Body of pancreas (tissue), 4 donors: Measurements from ENCODE around the gene IDI2. TPM values are rescaled to one million over a fixed set of nuclear protein-coding genes. Genes with fewer than 3 reads are reported as not detected.

Experiments
- ATAC-seq: fragments of 150-250 bp; one replicate; pipeline ENCODE4 v1.9.1; 2016
- DNase-seq, 4 donors: peaks; one replicate each; pipeline ENCODE4 v3.0.0-alpha.2; 2019
- H3K27ac ChIP-seq, 4 donors: fragments of 200-600 bp; sonication (generic); 1 replicate in 3 of 4; 2 replicates in 1 of 4; pipeline versions ENCODE4 v1.5.1 to v1.6.1; 2016 to 2019; ENCODE audit warnings: mild to moderate bottlenecking in 1 of 4, mixed read lengths in 1 of 4, moderate library complexity in 1 of 4
- H3K27me3 ChIP-seq, 2 donors: fragments of 200-600 bp; sonication (generic); one replicate each; pipeline ENCODE4 v1.6.0; 2016; ENCODE audit warnings: mild to moderate bottlenecking in 1 of 2
- H3K36me3 ChIP-seq, 2 donors: fragments of 200-600 bp; sonication (generic); replicated peaks in 1 of 2; 2 replicates each; pipeline ENCODE4 v1.5.1; 2016; ENCODE audit warnings: low read depth in 2 of 2; ENCODE audit not compliant: insufficient read depth in 1 of 2
- H3K4me1 ChIP-seq: fragments of 200-600 bp; sonication (generic); one replicate; pipeline ENCODE4 v1.6.0; 2016
- H3K4me3 ChIP-seq, 2 donors: fragments of 200-600 bp; sonication (generic); 1 replicate in 1 of 2; 2 replicates in 1 of 2; pipeline ENCODE4 v1.5.1; 2016 to 2019
- H3K9me3 ChIP-seq, 3 donors: fragments of 200-600 bp; sonication (generic); 1 replicate in 2 of 3; 2 replicates in 1 of 3; pipeline ENCODE4 v1.5.1; 2016
- POLR2A ChIP-seq, 3 donors: fragments of 450-650 bp; IDR thresholded peaks; one replicate each; pipeline ENCODE4 v1.6.1; 2016; ENCODE audit warnings: antibody characterized with exemption in 3 of 3, mild to moderate bottlenecking in 2 of 3
- WGBS, 2 donors: methylation state at CpG; one replicate each; pipeline ENCODE4 v1.1.5; 2017; 5-methylcytosine and 5-hydroxymethylcytosine counted together
- intact Hi-C: fragments of 100-400 bp; cut with DNase I; formaldehyde crosslinking; loops from one replicate; pipeline ENCODE4 v1.15.1; 2023
- total RNA-seq, 2 donors: library from RNA; depleted of rRNA; stranded (reverse); fragments of >200 nt; gene quantifications; one replicate each; pipeline ENCODE4 v1.1.0, GENCODE V29; 2016
- TF ChIP-seq, protein P1 (sequence below), 7 experiments: fragments of 450-650 bp in 4 of 7; fragments of 200-600 bp in 3 of 7; sonication (generic) in 3 of 7; IDR thresholded peaks; one replicate each; pipeline ENCODE4 v1.5.1; 2016 to 2019; ENCODE audit warnings: antibody characterized with exemption in 7 of 7

IDI2 gene
- total RNA-seq, 2 donors from 2014 or later: not detected

DNA sequence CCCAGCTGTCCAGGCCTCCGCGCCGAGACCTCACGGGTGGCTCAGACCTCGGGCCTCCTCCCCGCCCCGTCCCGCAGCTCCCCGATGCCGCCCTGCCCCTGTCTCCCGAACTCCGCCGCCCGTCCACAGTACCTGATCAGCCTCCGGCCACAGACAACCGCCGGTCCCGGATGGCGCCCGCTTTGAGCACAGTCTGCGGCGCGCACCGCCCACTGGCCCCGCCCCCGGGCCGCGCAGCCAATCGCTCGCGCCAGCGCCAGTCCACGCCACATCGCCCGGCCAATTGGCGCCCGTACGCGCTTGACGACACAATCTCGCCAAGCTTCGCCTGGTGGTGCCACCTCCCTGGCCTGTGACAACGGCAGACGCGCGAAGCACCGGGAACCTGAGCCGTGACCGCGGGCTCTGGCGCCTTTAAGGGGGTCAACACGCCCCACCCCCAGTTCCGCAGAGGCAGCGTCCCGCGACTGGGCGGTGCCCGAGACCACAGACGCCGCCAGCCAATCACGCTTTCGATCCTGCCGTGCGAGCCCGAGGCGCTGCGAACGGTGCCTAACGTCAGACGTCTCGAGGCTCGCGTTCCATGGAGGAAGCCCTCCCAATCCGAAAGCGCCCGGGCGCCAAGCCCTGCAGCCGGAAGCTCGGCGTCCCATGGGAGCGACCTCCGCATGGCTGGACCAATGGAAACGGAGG lies 23.2 kb upstream of the IDI2 start, which contains the start of gene IDI1:
TSS of gene IDI1 (minus strand) at position 388 of the 693 bp plus-strand sequence. CDS start at position 272, 116 bp downstream.
- peak within 1 kb of the TSS; percentile 41 to 71 for H3K4me3 ChIP-seq
- no peaks in the 10 kb centered on the region for H3K27me3 ChIP-seq
- H3K27ac ChIP-seq: peak within 1 kb of the TSS; percentile 96 to 100 (median 99)
- peak; percentile 97 to 98 (median 98) for DNase-seq
- 1 to 6% methylated on average over 7 to 81 of the region's 83 CpGs for WGBS, 2 donors
- peak; percentile 90 for ATAC-seq
- no peaks in the 10 kb centered on the region for H3K36me3 ChIP-seq
- H3K4me1 ChIP-seq: peaks cover 63% of the 10 kb centered on the region
- no peaks in the 10 kb centered on the region for H3K9me3 ChIP-seq
- TF ChIP-seq POLR2A (IDR thresholded peaks at IDR 0.05): peak; percentile 94 to 98 (median 97)
- TF ChIP-seq, protein P1, sequence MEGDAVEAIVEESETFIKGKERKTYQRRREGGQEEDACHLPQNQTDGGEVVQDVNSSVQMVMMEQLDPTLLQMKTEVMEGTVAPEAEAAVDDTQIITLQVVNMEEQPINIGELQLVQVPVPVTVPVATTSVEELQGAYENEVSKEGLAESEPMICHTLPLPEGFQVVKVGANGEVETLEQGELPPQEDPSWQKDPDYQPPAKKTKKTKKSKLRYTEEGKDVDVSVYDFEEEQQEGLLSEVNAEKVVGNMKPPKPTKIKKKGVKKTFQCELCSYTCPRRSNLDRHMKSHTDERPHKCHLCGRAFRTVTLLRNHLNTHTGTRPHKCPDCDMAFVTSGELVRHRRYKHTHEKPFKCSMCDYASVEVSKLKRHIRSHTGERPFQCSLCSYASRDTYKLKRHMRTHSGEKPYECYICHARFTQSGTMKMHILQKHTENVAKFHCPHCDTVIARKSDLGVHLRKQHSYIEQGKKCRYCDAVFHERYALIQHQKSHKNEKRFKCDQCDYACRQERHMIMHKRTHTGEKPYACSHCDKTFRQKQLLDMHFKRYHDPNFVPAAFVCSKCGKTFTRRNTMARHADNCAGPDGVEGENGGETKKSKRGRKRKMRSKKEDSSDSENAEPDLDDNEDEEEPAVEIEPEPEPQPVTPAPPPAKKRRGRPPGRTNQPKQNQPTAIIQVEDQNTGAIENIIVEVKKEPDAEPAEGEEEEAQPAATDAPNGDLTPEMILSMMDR (IDR thresholded peaks at IDR 0.05): peak in 1 of 7 experiments; percentile 5
- intact Hi-C loops: no loop called here

DNA sequence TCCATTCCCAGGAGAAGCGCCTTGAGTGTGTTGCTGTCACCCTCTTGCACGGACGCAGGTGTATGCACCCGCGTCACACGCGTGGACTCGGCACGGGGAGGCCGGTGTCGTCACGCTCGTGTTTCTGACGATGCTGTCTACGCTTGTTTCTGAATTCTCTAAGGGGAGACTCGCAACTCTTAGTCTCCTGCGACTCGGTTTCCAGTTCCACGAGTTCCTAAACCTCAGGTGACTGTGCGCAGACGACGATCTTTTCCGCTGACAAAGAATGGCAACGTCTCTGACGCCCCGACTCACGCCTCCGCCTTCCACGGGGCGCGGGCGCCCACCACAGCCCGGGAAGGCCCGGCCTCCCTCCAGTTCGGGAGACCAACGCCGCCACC lies 22.7 kb upstream of the IDI2 start:
- ATAC-seq (no peak), DNase-seq (peak; percentile 40 to 52 (median 46))
- intact Hi-C loops: no loop called here
- no peaks in the 10 kb centered on the region for H3K9me3 ChIP-seq
- peak overlapping the region; percentile 96 to 100 (median 99) for H3K27ac ChIP-seq
- 0% methylated on average over 33 to 37 of the region's 37 CpGs for WGBS, 2 donors
- no peaks in the 10 kb centered on the region for H3K27me3 ChIP-seq
- H3K4me3 ChIP-seq: peak overlapping the region; percentile 41 to 71
- H3K36me3 ChIP-seq: no peaks in the 10 kb centered on the region
- peaks cover 57% of the 10 kb centered on the region for H3K4me1 ChIP-seq
- TF ChIP-seq POLR2A (IDR thresholded peaks at IDR 0.05): no peak
- TF ChIP-seq, protein P1 (IDR thresholded peaks at IDR 0.05): no peak

DNA sequence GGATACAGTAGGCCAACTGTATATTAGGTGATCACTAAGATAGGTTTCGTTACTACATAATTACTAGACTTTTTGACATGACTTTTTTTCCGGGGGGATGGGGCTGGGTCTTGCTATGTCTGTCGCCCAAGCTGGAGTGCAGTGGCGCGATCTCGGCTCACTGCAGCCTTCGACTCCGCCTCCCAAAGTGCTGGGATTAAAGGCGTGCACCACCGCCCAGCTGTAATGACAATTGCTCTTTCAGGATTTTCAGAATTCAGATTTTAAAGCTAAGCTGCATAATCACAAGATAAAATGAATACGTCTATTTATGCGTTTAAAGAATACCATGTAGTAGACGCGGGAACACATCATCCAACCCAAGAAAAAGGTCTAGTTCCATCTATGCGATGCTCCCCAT lies 22.3 kb upstream of the IDI2 start:
- TF ChIP-seq, protein P1 (IDR thresholded peaks at IDR 0.05): no peak
- TF ChIP-seq POLR2A (IDR thresholded peaks at IDR 0.05): no peak
- Histone ChIP-seq H3K27ac (peak overlapping the region; percentile 96 to 100 (median 99)), H3K4me3 (peak overlapping the region; percentile 41 to 71), H3K36me3 (no peaks in the 10 kb centered on the region), H3K4me1 (peaks cover 57% of the 10 kb centered on the region), H3K9me3 (no peaks in the 10 kb centered on the region), H3K27me3 (no peaks in the 10 kb centered on the region)
- intact Hi-C loops: no loop called here
- WGBS, 2 donors: 3 to 4% methylated on average over 14 to 15 of the region's 15 CpGs
- ATAC-seq: no peak
- peak in 1 of 4 donors; percentile 19 for DNase-seq

DNA sequence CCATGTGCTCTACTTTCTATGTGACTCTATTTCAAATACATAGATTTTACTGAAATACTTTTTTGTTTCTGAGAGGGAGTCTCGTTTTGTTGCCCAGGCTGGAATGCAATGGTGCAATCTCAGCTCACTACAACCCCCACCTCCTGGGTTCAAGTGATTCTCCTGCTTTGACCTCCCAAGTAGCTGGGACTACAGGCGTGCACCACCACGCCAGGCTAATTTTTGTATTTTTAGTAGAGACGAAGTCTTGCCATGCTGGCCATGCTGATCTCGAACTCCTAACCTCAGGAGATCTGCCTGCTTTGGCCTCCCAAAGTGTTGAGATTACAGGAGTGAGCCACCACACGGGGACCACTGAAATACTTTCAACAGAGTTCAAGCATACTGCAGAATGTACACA lies 19.8 kb upstream of the IDI2 start:
- 84 to 93% methylated on average over 6 of the region's 6 CpGs for WGBS, 2 donors
- Histone ChIP-seq H3K4me1 (peaks cover 38% of the 10 kb centered on the region), H3K27me3 (no peaks in the 10 kb centered on the region), H3K4me3 (no peak overlapping the region), H3K36me3 (peaks cover 3 to 8% of the 10 kb centered on the region in 2 donors), H3K9me3 (no peaks in the 10 kb centered on the region), H3K27ac (no peak overlapping the region)
- DNase-seq (no peak), ATAC-seq (no peak)
- intact Hi-C loops: no loop called here
- no peak for TF ChIP-seq POLR2A (IDR thresholded peaks at IDR 0.05)
- TF ChIP-seq, protein P1 (IDR thresholded peaks at IDR 0.05): no peak
